KMS-11 (cell line): ENCODE data around the gene EGFL7.
A peak's percentile ranks its signal among the peaks of the same experiment; 100 is the strongest.

Experiments used
- H2AFZ ChIP-seq: fragments of 200-600 bp; sonication (generic); 2 replicates; pipeline ENCODE4 v1.6.1; 2016; ENCODE audit warnings: antibody characterized with exemption, mixed run types, low read depth
- H3K27ac ChIP-seq: fragments of 200-600 bp; sonication (generic); 2 replicates; pipeline ENCODE4 v1.6.1; 2016; ENCODE audit warnings: mild to moderate bottlenecking, mixed run types
- H3K27me3 ChIP-seq: fragments of 200-600 bp; sonication (generic); 2 replicates; pipeline ENCODE4 v1.6.1; 2017; ENCODE audit warnings: mild to moderate bottlenecking, low read depth, mixed run types, moderate library complexity; ENCODE audit not compliant: insufficient read depth
- H3K36me3 ChIP-seq: fragments of 200-600 bp; sonication (generic); 2 replicates; pipeline ENCODE4 v1.6.1; 2017; ENCODE audit warnings: mild to moderate bottlenecking, mixed run types; ENCODE audit not compliant: insufficient read depth
- H3K4me1 ChIP-seq: fragments of 200-600 bp; sonication (generic); 2 replicates; pipeline ENCODE4 v1.6.1; 2016; ENCODE audit warnings: mild to moderate bottlenecking, low read depth, mixed run types; ENCODE audit not compliant: poor library complexity, severe bottlenecking
- H3K4me2 ChIP-seq: fragments of 200-600 bp; sonication (generic); 2 replicates; pipeline ENCODE4 v1.7.0; 2016; ENCODE audit warnings: mild to moderate bottlenecking, mixed run types
- H3K4me3 ChIP-seq: fragments of 200-600 bp; sonication (generic); IDR thresholded peaks from 2 replicates; pipeline ENCODE4 v1.6.1; 2017; ENCODE audit warnings: low read depth, low read length, mixed read lengths; ENCODE audit not compliant: insufficient read depth
- H3K79me2 ChIP-seq: fragments of 200-600 bp; sonication (generic); 2 replicates; pipeline ENCODE4 v1.6.1; 2016; ENCODE audit warnings: low read depth, mixed run types; ENCODE audit not compliant: insufficient read depth
- H3K9ac ChIP-seq: fragments of 200-600 bp; sonication (generic); 2 replicates; pipeline ENCODE4 v1.6.1; 2016; ENCODE audit warnings: mild to moderate bottlenecking, mixed run types
- H4K20me1 ChIP-seq: fragments of 200-600 bp; sonication (generic); 2 replicates; pipeline ENCODE4 v1.6.1; 2016; ENCODE audit warnings: mild to moderate bottlenecking, mixed run types; ENCODE audit not compliant: insufficient read depth
- TF ChIP-seq, protein P1 (sequence below): fragments of 200-600 bp; sonication (generic); conservative IDR thresholded peaks from 2 replicates; pipeline ENCODE4 v1.6.1; 2017; ENCODE audit warnings: low read depth, mild to moderate bottlenecking, antibody characterized with exemption, low read length, moderate library complexity, mixed read lengths

EGFL7 gene

DNA sequence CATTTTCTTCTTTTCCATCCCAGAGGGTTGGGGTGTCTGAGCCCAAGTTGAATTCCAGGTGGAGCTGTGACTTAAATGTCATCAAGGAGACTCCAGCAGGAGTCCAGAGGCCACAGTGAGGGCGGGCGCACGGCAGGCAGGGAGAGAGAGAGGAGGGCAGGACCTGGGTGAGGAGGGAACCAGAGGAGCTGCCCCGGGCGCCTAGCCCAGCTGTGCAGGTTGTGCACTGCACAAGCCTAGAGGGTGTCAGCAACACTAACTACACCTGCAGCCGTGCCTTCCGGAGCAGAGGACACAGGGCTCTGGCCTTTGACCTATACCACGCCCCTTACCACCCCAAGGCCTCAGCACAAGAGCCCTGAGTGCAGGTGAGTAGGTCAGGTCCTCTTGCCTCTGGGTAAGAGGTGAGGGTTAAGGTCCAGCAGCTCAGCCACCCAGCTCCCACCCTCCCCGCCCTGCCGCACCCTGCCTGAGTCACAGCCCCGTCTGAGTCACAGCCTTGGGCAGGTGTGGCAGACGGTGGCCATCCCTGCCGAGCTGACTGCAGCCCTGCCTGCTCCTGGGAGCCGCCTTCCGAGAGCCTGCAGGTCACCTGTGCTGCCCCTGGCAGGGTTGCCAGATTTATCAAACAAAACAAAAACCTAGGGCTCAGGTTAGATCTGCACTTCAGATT lies 30.9 kb downstream of the EGFL7 start:
- no peak overlapping the region for H2AFZ ChIP-seq
- peak overlapping the region; percentile 29; the same call in 1 of the 2 replicates for H3K4me2 ChIP-seq
- no peak overlapping the region for H3K9ac ChIP-seq
- no peak overlapping the region for H3K4me3 ChIP-seq
- TF ChIP-seq, protein P1, sequence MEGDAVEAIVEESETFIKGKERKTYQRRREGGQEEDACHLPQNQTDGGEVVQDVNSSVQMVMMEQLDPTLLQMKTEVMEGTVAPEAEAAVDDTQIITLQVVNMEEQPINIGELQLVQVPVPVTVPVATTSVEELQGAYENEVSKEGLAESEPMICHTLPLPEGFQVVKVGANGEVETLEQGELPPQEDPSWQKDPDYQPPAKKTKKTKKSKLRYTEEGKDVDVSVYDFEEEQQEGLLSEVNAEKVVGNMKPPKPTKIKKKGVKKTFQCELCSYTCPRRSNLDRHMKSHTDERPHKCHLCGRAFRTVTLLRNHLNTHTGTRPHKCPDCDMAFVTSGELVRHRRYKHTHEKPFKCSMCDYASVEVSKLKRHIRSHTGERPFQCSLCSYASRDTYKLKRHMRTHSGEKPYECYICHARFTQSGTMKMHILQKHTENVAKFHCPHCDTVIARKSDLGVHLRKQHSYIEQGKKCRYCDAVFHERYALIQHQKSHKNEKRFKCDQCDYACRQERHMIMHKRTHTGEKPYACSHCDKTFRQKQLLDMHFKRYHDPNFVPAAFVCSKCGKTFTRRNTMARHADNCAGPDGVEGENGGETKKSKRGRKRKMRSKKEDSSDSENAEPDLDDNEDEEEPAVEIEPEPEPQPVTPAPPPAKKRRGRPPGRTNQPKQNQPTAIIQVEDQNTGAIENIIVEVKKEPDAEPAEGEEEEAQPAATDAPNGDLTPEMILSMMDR = no peak
- H3K4me1 ChIP-seq = peaks cover 64% of the 10 kb centered on the region
- H3K79me2 ChIP-seq = no peaks in the 10 kb centered on the region
- peak overlapping the region; percentile 95 for H3K27ac ChIP-seq
- no peaks in the 10 kb centered on the region for H3K27me3 ChIP-seq
- H4K20me1 ChIP-seq = no peaks in the 10 kb centered on the region
- no peaks in the 10 kb centered on the region for H3K36me3 ChIP-seq

- Histone ChIP-seq H4K20me1 (no peaks in the 10 kb centered on the region), H3K9ac (no peak overlapping the region), H3K4me3 (no peak overlapping the region), H3K4me2 (peak overlapping the region; percentile 83; the same call in 1 of the 2 replicates), H3K4me1 (peaks cover 68% of the 10 kb centered on the region), H3K27ac (peak overlapping the region; percentile 95), H3K36me3 (no peaks in the 10 kb centered on the region), H2AFZ (no peak overlapping the region), H3K27me3 (no peaks in the 10 kb centered on the region), H3K79me2 (no peaks in the 10 kb centered on the region)
- TF ChIP-seq, protein P1 = peak; percentile 36; the same call in 1 of the 2 replicates
Measured at GRCh38 chr9:136694163-136694871, 31.6 kb downstream of the EGFL7 start.

- Histone ChIP-seq H3K79me2 (no peaks in the 10 kb centered on the region), H3K27me3 (no peaks in the 10 kb centered on the region), H3K4me3 (no peak overlapping the region), H3K4me1 (peaks cover 74% of the 10 kb centered on the region), H3K27ac (peak overlapping the region; percentile 95), H3K36me3 (no peaks in the 10 kb centered on the region), H3K4me2 (peak overlapping the region; percentile 83), H3K9ac (peak overlapping the region; percentile 54; the same call in 1 of the 2 replicates), H2AFZ (no peak overlapping the region), H4K20me1 (no peaks in the 10 kb centered on the region)
- TF ChIP-seq, protein P1 = no peak
Measured at GRCh38 chr9:136694872-136695247, 32.1 kb downstream of the EGFL7 start.

- Histone ChIP-seq H4K20me1 (no peaks in the 10 kb centered on the region), H3K4me1 (peaks cover 80% of the 10 kb centered on the region), H3K27ac (peak overlapping the region; percentile 95), H3K9ac (peak overlapping the region; percentile 54; the same call in 1 of the 2 replicates), H3K79me2 (no peaks in the 10 kb centered on the region), H2AFZ (peak overlapping the region; percentile 33; the same call in 1 of the 2 replicates), H3K27me3 (no peaks in the 10 kb centered on the region), H3K36me3 (no peaks in the 10 kb centered on the region), H3K4me2 (peak overlapping the region; percentile 83), H3K4me3 (no peak overlapping the region)
- TF ChIP-seq, protein P1 = no peak
Measured at GRCh38 chr9:136695435-136695895, 32.7 kb downstream of the EGFL7 start.
